GM04503 (cell line): ENCODE measurements around the gene HES4.
"Not testable (repeated sequence)": the region's sequence is repeated elsewhere in the genome, so short reads cannot be mapped to it uniquely, and the experiment has no call there.

ENCODE experiments used
- DNase-seq: peaks from one replicate; pipeline ENCODE4 v3.0.0-alpha.2; 2012; ENCODE audit warnings: low read depth

HES4 gene

DNA sequence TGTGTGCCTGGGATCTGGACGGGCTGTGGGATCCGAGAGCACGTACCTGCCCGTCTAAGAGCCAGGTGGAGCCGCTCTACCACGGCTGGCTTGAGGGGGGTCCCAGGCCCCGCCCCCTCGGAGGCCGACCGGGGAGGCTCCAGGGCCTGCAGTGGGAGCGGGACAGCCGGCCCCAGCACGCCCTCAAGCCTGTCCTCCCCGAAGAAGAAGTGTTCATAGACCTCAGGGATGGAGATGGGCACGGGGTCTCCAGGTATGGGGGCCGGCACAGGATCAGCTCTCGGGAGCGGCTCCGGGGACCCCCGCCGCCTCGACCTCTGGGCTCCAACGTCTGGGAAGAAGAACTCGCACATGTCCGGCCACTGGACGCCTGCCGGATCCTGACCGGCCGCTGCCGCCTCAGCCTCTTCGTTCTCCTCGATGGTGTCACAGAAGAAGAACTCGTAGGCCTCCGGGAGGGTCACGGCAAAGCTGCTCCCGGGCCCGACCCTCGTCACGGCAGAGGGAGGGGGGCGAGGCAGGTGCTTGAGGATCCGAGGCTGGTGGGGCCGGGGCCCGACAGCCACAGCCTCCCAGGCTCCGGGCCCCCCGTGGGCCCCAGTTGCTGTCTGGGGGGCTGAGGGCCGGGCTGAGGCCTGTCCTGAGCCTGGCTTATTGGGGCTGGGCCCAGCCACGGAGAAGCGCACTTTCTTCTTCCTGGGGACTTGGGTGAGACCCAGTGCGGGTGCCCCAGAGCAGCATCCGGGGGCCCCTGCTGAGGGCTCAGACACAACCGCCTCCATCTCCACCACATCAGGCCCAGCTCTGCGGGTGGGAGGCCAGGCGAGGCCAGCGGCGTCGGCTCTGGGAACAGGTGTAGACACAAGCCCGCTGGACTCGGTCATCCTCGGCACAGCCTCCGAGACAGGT is 20.8 kb downstream of the HES4 start:
- DNase-seq = no peak

DNA sequence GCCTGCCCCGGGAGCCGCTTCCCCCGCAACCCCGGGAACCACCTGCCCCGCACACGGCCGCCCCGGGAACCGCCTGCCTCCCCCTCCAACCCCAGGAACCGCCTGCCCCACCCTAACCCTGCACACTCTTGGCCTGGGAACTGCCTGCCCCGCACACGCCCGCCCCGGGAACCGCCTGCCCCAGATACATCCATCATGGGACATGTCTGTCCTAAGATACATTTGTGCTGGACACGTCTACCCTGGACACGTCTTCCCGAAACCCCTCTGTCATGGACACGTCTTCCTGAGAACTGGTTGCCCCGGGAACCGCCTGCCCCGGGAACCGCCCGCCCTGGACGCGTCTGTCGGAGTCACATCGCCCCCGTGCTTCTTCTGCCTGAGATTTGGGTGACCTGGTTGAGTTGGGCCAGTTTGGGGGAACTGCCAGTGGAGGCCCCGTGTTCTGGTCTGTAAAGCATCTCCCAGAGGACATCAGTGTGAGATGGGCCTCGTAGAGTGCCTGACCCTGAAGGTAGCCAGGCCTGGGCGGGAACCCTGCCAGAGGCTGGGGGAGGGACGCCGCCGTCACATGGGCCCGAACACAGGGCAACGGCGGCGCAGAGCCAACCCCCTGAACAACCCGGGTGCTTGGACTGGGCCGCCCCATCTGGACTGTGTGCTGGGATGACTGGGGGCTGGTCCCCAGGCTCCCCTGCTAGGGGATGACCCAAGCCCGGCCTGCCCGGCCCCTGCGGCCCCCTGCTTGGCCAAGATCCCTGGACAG is 21.6 kb downstream of the HES4 start:
- no peak for DNase-seq

DNA sequence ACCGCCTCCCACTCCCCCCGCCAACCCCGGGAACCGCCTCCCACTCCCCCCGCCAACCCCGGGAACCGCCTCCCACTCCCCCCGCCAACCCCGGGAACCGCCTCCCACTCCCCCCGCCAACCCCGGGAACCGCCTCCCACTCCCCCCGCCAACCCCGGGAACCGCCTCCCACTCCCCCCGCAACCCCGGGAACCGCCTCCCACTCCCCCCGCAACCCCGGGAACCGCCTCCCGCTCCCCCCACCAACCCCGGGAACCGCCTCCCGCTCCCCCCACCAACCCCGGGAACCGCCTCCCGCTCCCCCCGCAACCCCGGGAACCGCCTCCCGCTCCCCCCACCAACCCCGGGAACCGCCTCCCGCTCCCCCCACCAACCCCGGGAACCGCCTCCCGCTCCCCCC is 23.1 kb downstream of the HES4 start:
- DNase-seq = not testable (repeated sequence)

DNA sequence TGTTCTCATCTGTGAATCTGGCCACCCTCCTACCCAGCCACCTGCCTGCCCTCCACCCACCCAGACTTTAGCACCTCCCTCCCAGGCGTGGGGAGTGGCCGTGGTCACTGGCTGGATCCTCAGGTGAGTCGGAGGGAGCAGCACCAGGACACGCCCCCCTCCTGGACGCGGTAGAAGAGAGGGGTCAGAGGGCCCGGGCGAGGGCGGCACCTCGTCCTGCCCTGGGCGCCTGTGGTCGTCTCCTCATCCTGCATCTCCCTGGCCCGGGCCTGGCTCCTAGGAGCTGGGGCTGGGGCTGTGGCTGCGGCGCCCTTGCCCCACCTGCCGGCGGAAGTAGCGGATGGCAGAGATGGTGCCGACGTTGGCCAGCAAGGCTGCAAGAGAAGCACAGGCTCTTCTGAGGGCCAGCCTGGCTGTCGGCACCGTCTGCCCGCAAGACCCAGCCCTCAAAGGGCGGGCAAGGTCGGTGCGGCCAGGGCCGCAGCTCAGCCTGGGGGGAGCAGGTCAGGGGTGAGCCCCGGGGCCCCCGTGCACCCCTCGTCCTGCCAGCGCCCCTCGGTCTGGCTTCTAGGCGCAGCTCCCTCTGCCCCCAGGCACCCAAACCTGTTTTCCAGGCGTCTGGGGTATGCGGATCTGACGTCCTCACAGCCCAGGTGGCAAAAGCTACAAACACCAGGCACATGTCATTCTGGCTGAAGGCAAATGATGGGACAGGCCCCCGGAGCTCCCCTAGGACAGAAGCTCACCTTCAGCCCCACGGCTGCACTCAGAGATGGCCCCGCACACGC is 23.8 kb downstream of the HES4 start:
- DNase-seq = no peak

DNA sequence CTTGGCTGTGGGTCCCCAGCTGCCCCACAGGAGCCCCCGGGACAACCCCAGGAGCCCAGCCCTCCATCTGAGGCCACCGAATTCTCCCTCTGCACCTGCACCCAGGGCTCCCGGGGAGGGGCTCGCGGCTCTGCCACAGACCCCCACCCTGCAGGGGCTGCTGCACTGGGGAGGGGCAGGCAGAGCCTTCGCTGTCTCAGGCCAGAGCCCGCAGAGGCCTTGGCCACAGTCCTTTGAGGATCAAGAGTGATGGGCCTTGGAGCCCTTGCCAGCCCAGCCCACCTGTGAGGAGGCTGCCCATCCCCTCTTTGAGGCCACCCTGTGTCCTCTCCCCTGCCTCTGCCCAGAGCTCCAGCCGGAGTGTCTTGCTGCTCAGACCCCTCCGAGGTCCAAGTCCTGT is 24.5 kb downstream of the HES4 start:
- DNase-seq = no peak

DNA sequence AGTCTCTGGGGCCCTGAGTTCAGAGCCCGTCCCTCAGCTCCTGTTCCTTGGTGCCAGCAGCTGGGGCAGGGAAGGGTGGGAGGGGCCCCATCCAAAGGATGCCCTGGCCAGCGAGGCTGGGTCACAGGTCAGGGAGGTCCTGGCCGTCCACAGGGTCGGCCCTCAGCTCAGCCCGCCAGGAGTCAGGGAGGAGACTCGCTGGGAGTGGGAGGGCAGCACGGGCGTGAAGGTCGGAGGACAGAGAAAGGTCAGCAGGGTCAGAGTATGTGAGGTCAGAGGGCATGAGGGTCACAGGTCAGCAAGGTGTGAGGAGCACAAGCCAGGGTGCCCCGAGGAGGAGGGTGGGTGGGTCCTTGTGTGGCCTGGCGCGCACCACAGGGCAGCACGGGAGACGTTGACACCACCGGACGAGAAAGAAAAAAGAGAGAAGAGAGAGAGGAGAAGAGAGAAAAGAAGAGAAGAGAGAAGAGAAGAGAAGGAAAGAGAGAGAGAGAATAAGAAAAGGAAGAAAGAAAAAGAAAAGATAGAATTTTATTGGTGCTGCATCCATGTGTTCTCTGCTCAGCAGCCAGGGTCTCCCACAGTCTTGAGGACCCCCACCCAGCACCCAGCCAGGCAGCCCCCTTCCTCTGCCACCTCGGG is 25.1 kb downstream of the HES4 start:
- no peak for DNase-seq

DNA sequence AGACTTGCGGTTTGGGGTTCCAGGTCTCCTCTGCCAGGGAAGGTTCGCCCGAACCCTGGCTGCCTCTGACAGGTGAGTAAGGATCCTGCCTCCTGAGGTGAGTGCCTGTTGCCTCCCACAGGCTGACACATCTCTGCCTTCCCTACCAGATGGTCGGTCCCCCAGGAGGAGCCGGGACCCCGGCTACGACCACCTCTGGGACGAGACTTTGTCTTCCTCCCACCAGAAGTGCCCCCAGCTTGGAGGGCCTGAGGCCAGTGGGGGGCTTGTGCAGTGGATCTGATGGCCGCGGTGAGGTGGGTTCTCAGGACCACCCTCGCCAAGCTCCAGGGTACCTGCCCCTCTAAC is 25.6 kb downstream of the HES4 start:
- no peak for DNase-seq

DNA sequence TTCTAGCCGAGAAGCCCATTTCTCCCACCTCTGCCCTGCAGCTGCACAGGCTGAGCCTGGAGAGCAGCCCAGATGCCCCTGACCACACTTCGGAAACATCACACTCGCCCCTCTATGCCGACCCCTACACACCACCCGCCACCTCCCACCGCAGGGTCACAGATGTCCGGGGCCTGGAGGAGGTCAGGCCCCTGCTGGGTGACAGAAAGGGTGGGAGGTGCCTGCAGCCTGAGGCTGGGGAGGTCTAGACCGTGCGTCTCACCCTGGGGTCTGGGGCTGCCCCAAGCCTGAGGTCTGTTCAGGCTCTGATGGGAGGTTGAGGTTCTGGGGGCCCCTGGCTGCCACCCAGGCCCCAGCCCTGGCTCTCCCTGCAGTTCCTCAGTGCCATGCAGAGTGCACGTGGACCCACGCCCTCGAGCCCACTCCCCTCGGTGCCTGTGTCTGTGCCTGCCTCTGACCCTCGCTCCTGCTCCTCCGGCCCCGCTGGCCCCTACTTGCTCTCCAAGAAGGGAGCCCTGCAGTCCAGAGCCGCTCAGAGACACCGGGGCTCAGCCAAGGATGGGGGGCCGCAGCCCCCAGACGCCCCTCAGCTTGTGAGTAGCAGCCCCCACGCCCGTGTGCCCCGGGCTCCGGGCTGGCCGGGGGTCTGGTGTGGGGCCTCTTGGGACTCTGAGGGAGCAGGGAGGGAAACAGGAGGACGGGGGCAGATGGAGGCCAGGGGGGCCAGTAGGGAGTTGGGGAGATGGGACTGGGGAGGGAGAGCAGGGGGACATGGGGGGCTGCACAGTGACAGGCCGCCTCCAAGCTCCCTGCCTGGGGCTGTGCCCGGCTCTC is 26.2 kb downstream of the HES4 start:
- DNase-seq = no peak

DNA sequence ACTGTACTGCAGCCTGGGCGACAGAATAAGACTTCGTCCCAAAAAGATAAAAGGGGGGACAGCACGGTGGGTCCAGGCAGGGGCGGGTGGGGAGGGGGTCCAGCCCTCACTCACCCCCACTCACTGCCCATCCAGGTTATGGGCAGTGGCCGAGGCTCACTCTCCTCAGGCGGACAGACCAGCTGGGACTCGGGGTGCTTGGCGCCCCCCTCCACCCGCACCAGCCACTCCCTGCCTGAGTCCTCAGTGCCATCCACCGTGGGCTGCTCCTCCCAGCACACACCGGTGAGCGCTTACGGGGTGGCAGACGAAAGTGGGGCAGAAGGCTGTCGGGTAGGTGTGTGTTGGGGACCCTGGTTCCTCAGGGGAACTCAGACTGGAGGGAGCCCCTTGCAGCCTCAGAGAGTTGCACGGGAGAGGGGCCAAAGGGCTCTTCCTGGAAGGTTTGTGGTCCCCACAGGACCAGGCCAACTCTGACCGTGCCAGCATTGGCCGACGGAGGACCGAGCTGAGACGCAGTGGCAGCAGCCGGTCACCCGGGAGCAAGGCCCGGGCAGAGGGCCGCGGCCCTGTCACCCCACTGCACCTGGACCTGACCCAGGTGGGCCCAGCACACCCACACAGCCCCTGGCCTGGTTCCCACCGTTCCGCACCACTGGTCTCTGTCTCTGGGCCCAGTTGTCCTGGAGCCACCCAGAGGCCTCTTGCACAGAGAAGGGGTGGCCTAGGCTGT is 27.0 kb downstream of the HES4 start:
- DNase-seq = no peak

DNA sequence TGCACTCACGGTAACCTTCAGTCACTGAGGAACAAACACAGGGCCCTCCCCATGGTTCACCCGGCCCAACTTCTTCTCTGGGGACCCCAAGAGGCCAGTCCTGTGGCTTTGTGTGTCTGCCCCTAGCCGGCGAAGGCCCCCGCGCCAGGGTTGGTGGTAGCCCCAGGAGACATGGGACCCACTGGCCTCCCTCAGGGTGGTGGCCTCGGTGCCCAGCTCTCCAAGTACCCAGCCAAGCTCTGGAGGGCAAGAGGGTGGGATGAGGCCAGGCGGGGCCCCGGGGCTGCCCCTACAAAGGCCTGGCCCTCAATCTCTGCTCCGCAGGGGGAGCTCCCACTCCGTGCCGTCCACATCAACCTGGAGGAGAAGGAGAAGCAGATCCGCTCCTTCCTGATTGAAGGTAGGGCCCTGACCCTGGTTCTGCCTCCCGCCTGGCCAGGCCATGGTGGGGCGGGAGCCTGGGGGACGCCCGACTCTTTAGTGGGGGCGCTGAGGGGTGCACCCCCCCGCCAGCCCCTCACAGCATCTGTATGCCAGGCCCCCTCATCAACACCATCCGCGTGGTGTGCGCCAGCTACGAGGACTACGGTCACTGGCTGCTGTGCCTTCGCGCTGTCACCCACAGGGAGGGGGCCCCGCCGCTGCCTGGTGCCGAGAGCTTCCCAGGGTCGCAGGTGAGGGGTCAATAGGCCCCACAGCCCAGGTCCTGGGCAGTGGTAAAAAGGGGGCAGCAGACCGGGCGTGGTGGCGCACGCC is 28.0 kb downstream of the HES4 start:
- no peak for DNase-seq

DNA sequence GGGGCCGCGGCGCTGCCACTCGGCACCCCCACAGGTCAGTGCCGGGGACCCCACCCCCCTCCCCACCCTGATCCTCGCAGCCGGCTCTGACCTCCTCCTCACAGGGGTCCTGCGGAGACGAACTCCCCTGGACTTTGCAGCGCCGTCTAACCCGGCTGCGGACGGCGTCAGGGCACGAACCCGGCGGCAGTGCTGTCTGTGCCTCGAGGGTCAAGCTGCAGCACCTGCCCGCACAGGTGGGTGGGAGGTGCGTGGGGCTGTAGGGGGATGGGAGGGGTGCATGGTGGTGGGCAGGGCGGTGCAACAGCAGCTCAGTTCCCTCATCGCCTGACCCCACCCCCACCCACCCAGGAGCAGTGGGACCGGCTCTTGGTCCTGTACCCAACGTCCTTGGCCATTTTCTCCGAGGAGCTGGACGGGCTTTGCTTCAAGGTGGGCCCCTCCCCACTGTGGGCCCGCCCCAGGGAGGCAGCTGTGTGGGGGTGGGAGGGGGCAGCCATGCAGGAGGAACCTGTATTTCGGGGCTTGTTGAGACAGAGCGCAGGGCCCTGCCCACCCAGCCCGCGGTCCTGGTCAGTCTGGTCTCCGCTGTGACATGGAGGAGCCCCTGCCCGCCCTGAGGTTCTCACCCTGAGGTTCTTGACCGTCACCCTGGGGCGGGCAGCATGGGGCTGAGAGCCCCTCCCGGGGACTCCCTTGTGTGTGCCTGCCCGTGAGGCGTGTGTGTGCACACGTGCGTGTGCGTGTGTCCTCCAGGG is 28.7 kb downstream of the HES4 start:
- DNase-seq = no peak

DNA sequence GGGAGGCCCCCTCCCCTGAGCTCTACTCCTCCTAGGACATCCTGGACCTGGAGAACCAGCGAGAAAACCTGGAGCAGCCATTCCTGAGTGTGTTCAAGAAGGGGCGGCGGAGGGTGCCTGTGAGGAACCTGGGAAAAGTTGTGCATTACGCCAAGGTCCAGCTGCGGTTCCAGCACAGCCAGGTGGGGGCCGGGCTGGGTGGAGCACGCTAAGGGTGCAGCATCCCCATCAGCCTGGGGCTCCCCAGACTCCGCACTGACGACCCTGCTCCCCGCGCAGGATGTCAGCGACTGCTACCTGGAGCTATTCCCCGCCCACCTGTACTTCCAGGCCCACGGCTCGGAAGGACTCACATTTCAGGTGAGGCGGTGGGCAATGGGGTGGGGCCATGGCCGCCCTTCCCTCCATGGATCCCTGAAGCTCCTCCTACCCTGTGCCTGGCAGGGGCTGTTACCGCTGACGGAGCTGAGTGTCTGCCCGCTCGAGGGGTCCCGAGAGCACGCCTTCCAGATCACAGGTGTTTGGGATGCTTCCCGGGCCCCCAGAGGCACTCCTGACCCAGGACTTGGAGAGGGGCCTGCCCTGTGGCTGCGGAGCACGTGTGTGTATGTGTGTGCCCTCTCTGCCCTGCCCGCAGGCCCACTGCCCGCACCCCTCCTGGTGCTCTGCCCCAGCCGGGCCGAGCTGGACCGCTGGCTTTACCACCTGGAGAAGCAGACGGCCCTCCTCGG is 29.5 kb downstream of the HES4 start:
- DNase-seq = no peak

DNA sequence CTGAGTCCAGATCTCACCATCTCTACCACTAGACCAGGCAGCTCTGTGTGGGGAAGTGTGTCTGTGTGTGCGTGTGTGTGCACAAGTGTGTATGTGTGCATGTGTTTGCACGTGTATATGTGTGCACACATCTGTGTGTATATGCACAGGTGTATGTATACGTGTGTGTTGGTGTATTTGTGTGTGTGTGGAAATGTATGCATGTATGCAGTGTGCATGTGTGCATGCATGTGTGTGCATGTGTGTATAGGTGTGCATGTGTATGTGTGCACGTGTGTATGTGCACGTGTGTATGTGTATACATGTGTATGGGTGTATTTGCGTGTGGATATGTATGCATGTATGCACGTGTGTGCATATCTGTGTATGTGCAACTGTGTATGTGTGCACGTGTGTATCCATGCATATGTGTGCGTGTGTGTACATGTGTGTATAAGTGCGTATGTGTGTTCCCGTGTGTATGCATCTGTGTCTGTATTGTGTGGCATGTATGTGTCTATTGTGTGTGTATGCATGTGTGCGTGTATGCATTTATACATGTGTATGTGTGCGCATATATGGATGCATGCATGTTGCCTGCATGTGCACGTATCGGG is 30.5 kb downstream of the HES4 start:
- no peak for DNase-seq

DNA sequence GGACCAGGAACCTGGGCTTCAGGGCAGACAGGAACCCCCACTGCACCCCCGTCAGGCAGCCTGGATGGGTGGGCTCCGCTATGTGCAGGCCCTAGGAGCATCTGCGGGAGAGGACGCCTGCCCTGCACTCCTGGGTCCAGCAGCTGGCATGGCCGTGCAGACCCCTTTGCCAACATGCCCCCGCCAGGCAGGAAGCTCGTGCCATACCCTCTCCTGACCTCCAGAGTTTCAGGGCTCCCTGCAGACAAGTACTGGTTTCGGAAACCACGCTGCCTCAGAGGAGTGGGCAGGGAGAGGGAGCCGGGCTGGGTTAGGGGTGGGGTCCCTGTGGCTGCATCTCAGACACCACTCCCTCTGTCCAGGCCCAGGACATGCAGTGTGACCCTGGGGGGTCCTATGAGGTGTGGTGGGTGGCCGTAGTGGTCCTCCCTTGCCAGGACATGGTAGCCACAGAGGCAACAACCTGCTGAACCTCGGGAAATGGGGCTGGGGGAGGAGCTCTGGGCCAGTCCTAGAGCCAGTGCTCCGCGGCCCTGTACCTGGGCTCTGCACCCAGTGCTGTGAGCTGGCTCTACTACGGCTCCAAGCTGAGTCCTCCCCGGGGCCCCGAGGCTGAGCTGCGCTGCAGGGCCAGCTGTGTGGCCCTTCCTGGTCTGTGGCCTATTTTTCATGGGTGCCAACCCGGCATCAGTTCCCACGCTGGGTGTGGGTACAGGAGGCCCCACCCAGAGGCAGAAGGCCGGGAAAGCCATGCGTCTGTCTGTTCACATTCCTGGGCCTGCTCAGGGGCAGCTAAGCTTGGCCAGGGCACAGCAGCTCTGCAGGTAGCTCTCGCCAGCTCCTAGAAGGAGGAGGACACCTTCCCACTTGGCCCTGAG is 32.2 kb downstream of the HES4 start:
- DNase-seq = no peak

DNA sequence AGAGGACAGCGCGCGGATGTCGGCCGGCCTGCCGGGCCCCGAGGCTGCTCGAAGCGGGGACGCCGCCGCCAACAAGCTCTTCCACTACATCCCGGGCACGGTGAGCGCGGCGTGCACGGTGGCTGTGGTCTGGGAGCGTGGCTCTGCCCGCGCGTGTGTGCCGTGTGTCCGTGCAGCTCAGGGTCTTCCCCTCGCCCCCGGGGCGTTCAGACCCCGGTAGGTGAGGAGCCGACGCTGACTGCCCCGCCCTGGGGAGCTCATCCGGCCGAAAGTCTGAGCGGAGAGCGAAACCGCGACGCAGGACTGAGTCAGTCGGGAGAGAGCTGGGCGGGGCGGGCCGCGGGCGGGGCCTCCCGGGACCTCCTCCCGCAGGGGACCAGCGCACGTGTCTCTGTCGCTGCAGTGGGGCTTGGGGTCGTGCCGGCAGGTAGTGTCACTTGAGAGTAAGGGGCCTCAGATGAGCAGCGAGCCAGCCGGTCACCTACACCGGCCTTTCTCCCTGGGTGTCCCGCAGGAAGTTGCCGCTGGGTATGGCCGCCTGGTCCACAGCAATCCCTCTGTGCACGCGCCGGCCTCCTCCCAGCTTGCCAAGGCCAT is 33.1 kb downstream of the HES4 start:
- no peak for DNase-seq

DNA sequence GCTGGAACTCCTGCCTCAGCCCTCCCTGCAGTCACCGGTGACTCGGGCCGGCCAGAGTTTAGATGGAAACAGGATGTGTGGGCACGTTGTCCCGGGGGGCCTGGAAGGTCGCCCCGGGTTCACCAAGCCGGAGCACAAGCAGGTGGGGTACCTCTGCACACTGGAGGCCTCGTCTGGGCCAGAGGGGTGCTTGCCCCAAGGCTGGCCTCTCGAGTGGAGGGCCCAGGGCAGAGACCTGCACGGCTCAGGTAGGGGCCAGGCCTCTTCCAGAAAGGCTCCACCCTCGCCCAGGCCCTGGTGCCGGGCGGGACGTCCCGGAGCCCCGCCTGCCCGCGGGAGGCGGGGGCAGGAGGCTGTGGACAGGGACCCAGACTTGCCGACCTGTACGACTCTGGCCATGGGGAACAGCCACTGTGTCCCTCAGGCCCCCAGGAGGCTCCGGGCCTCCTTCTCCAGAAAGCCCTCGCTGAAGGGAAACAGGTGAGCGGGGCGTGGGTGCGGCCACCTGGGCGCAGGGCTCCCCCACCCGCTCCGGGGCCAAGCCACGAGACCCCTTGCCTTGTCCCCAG is 33.7 kb downstream of the HES4 start, which contains the start of gene PLEKHN1:
Gene PLEKHN1, plus strand, starts transcription at position 348 of the 569 bp plus-strand sequence. Its CDS starts 50 bp downstream, at position 398.
- no peak for DNase-seq
